ENCODE results near the gene PLAAT4.
"Not testable (repeated sequence)": the region's sequence is repeated elsewhere in the genome, so short reads cannot be mapped to it uniquely, and the experiment has no call there.

The PLAAT4 gene

GRCh38 chr11:63567044-63567840, 30.6 kb downstream of the PLAAT4 start:
- peak; percentile 55 for DNase-seq (ENCODE audit: low read depth, low spot score)

GRCh38 chr11:63569570-63569969, 33.0 kb downstream of the PLAAT4 start:
- DNase-seq (ENCODE audit: low read depth, low spot score) = no peak

- no peak for DNase-seq (ENCODE audit: low read depth, low spot score)
These were observed 35.5 kb downstream of the PLAAT4 start for GRCh38 chr11:63572026-63572688.

GRCh38 chr11:63573881-63574855, 37.6 kb downstream of the PLAAT4 start:
- no peak for DNase-seq (ENCODE audit: low read depth, low spot score)

- DNase-seq (ENCODE audit: low read depth, low spot score) = no peak
These were observed 38.4 kb downstream of the PLAAT4 start for GRCh38 chr11:63574856-63575602.

GRCh38 chr11:63578882-63579281, 42.3 kb downstream of the PLAAT4 start:
- not testable (repeated sequence) for DNase-seq (ENCODE audit: low read depth, low spot score)

GRCh38 chr11:63581224-63581623, 44.6 kb downstream of the PLAAT4 start:
- DNase-seq (ENCODE audit: low read depth, low spot score) = not testable (repeated sequence)

- DNase-seq (ENCODE audit: low read depth, low spot score) = no peak
These were observed 46.7 kb downstream of the PLAAT4 start for GRCh38 chr11:63583357-63583677.

- no peak for DNase-seq (ENCODE audit: low read depth, low spot score)
These were observed 50.0 kb downstream of the PLAAT4 start for GRCh38 chr11:63586451-63587166.

GRCh38 chr11:63589000-63589399, 52.4 kb downstream of the PLAAT4 start:
- no peak for DNase-seq (ENCODE audit: low read depth, low spot score)

GRCh38 chr11:63590024-63590788, 53.6 kb downstream of the PLAAT4 start:
- no peak for DNase-seq (ENCODE audit: low read depth, low spot score)

- DNase-seq (ENCODE audit: low read depth, low spot score) = no peak
These were observed 56.4 kb downstream of the PLAAT4 start for GRCh38 chr11:63592975-63593395.

GRCh38 chr11:63595296-63595695, 58.7 kb downstream of the PLAAT4 start:
- DNase-seq (ENCODE audit: low read depth, low spot score) = no peak

Measured in activated CD4-positive, CD25-positive, alpha-beta regulatory T cell treated with anti-CD3 and anti-CD28 coated beads, Interleukin-2, amount 50 U/mL, for 16 hours (primary cell).